Measurements from ENCODE around the gene TYK2.

The TYK2 gene

DNA sequence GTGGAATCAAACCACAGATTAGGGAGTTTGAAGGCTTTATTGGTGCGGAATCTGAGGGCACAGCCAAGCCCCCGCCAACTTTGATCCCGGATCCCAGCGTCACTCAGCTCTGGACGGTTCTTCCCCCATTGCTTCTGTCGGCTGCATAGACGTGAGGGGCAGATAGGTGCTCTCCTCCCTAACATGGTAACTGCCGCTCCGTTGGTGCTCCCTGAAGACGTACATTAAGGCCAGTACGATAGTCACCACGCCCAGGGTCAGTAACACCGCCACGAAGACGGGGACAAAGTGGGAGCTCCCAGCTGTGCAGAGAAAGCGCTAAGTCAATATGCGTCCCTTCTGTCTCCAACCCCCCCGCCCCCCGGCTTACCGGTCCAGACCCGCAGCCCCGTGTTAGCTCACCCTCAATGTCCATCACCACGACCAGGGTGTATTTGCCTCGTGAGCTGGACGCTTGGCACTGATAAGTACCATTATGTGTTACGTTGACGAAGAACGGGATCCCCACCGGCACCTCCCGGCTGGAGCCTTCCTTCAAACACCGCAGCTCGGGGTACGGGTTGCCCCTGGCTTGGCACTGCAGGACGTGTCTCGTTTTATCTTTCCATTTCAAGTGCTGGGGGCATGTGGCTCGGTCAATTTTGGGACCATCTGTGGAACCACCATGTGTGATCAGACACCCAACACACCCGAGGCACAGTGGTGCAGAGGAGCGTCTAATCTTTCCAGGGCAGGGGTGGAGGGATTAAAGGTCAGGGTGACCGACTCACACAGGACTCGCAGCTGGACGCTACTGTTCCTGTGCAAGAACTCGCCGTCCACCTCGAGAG lies 46.4 kb downstream of the TYK2 start:
- DNase-seq (ENCODE audit: low spot score) = peak; percentile 53

DNA sequence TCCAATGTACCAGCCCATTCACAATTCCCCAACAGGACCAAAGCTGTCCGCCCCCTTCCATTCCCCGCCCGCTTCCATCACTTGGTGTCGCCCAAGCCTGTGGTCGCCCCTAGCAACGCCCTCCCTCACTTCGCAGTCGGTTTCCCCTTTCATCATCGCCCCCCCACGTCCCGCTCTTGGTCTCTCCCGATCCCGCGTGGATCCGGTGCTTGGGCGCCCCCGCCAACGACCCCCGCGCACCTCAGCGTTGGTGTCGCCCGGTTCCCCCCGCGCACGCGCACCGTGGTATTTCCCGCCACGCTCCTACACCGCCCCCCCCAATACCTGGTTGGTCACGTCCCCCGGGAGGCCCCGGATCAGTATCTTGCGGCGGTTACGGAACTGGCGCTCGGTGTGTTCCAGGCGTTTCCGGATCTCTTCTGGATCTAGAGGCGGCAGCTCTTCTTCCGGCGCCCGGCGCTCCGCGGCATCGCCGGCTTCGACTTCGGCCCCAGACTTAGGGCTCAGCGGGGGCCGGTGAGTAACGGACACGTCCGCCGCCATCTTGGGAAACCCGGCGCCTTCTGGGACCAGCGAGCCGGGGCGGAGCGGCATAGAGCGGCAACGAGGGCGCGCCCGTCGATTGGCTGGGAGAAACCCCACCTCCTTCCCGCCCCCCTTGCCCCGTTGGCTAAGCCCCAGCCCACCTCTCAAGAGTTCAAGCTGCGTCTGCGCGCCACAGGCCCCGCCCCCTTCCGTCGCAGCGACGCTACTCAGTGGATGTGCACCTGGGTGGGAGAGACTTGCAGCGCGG lies 47.2 kb downstream of the TYK2 start, which contains the start of gene RAVER1:
TSS of gene RAVER1 (minus strand) at position 565 of the 793 bp plus-strand sequence. CDS start at position 543, 22 bp downstream.
- peak; percentile 98 for DNase-seq (ENCODE audit: low spot score)

DNA sequence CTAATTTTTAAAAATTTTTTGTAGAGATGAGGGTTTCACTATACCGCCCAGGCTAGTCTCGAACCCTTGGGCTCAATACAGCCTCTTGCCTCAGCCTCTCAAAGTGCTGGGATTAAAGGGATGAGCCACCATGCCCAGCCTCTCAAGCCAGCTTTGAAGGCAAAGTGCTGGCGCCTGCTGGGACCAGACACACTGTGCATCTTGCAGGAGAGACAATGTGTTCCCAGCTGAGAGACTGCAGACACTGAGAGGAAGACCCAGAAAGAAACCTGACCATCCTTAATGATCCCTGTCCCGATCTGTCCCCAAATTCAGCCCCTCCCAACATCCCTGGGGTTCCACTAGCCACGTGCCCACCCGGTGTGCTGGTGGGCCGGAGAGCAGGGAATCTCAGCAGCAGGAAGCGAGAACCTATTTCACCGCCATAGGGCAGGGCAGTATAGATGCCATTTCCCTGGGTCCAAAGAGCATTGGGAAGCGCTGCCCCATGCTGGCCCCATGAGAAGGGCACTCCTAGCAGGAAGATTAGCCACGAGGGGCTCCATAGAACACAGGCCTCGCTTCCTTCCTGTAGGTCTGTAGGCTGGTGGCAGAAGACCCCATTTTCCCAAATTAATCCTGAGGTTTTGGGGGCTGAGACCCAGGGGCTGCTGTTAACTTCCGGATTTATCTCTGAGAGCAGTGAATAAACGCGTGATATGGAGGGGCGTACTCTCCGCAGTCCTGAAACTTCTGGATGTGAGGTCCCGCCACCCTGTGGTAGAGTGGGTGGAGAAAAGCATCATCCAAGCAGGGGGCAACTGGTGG lies 48.0 kb downstream of the TYK2 start:
- DNase-seq (ENCODE audit: low spot score) = no peak

DNA sequence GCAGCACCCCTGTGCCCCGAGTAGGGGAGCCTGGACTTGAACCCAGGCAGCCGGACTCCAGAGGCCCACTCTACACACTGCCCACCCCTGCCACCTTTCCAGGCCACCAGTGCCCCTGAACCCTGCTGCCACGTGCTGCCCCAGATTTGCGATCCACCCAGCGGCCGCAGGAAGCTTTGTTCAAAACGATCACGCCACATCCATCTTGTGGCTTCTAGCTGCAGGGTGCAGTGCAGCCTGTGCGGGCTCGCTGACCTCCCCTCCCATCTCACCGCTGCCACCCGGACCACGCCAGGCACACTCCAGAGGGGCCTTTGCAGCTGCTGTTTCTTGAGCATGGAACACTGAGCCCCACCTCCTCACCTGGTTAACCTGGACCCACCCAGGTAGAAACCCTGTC lies 50.8 kb downstream of the TYK2 start:
- no peak for DNase-seq (ENCODE audit: low spot score)

DNA sequence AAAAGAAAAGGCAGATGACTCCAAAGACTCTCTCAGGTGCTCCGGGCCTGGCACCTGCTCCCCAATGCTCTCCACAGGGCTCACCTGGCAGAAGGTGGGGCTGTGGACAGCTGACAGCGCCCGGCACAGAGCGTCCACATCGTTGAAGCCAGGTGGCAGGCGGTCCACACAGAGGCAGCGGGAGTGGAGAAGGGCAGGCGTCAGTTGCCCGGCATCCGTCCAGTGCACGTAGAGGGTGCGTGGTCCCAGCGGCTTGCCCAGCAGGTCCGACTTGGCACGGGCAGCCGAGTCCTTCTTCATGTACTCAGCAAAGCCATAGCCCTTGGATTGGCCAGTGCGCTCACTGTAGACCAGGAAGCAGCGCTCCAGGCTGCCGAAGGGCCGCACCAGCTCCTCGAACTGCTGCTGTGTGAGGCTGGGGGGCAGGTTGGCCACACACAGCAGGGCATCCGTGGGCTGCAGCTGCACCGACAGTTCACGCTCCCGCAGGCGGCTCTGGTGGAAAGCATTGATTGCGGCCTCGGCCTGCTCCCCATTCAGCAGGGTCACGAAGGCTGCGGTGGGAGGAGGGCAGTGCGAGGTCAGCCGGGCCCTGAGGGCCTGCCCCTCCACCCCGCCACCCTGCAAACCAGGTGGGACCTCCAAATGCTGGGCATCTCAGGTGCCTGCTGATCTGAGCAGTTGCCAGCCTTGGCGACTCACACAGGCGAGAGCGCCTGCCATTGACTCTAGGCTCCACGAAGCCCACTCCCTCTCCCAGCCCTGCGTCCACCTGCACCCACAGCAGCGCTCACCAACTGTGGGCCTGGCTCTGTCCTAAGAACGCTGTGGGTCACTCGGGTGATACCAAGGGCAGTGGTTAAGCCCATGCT lies 51.6 kb downstream of the TYK2 start:
- DNase-seq (ENCODE audit: low spot score) = no peak

DNA sequence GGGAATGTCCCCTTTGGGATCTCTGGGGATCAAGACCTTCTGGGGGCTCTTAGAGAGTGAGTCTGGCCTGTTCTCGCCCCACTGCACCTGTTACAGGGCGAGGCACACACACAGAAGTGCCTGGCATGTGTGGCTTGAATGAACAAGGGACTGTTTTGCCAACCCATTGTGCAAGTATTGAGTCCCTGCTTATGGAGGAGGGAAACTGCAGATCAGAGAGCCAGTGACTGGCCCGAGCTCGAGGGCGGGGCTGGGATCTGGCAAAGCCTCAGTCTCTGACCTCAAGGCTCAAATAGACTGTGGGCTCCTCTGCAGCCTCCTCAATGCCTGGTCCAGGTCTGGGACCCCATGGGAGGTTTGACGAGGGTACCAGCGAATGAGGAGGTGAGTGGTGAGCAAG lies 52.6 kb downstream of the TYK2 start:
- no peak for DNase-seq (ENCODE audit: low spot score)

DNA sequence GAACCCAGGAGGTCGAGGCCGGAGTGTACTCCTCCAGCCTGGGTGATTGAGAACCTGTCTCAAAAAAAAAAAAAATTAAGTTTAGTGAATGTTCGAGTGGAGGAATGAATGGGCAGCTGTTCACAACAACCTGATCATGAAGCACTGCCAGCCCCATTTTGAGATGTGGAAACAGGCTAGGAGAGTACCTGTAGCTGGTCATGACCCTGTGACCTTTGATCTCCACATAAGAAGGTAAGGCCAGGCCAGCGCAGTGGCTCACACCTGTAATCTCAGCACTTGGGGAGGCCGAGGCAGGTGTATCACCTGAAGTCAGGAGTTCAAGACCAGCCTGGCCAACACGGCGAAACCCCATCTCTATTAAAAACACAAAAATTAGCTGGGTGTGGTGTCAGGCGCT lies 54.6 kb downstream of the TYK2 start:
- DNase-seq (ENCODE audit: low spot score) = no peak

DNA sequence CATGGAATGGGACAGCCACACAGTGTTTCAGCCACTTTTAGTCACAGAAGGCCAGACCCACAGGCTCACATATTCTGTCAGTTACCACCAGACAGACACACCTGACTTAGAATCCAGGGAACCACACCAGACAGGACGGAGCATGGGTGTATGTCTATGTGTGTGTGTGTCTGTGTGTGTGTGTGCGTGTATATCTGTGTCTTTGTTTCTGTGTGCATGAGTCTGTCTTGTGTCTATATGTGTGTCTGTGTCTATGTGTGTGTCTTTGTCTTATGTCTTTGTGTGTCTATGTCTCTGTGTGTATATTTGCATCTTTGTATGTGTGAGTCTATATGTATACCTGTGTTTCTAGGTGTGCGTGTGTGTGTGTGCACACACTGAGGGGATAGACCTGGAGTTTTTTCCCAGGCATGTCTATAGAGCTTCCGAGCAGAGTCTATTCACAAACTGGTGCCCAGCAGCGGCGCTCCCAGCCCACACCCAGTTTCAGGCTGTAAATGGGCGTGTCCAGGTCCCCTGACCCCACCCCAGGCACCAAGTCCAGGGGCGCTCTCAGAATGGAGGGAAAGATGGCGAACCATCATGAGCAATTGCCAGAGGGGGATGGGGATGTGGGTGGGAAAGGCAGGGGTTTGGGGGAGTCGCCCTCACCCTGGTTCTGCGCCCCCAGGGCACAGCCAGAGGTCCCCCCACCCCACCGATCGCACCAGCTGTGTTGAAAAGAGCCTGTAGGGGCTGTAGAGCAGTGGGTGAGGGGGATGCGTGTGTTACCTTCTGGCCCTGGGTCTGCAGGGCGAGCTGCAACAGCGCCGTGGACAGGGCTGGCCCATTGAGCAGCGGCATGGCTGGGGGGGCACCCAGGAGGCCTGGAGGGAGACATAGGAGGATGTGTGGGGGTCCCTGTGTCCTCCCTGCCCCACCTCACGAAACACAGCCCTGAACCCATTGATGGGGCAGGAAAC lies 58.2 kb downstream of the TYK2 start:
- no peak for DNase-seq (ENCODE audit: low spot score)

DNA sequence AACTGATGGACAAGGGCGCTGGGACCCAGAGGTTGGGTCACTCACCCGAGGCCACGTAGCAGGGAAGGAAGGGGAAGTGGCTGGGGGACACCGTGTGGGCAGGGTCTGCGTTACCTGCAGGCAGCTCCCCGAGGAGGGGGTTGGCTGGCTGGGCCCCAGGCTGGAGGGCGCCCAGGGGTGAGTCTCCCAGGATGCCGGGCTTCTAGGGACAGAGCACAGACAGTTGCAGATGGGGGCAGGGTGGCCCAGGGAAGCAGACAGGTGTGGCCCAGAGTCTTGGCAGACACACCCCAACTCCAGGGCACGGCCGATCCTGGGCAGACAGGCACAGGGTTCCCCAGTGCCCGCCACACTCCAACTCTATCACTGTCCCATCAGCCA lies 59.0 kb downstream of the TYK2 start:
- no peak for DNase-seq (ENCODE audit: low spot score)

DNA sequence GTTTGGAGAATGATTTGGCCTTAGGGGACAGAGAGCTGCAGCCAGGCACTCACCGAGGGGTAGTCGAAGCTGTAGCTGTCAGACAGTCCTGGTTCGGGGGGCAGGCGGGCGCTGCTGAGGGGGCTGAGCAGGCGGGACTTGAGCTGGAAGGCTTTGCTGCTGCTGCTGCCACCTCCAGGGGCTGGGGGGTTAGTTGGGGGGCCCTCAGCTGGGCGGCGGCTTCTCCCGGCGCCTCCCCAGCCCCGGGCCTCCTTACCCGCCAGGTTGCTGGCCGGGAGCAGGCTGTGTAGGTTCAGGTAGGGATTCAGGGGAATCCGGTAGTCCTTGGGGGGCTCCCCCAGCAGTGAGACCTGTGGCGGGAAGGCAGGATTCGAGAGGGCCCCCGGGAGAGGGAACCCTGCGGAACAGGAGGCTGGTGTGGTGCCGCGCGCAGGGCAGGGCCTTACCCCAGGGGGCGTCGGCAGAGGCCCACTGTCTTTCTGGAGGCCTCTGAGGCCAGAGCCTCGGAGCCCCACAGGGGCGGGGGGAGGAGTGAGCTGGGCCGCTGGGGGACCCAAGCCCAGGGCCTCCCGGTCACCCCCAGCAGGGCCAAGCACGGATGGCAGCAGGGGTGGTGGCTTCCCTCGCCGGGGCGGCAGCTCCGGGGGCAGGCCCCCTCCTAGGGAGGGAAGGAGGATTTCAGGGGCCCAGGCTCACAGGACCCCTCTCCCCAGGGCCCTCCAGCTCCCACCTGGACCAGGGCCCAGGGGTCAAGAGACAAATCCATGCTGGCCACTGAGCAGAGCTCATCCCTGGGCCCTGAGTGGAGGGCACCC lies 59.6 kb downstream of the TYK2 start:
- DNase-seq (ENCODE audit: low spot score) = no peak

DNA sequence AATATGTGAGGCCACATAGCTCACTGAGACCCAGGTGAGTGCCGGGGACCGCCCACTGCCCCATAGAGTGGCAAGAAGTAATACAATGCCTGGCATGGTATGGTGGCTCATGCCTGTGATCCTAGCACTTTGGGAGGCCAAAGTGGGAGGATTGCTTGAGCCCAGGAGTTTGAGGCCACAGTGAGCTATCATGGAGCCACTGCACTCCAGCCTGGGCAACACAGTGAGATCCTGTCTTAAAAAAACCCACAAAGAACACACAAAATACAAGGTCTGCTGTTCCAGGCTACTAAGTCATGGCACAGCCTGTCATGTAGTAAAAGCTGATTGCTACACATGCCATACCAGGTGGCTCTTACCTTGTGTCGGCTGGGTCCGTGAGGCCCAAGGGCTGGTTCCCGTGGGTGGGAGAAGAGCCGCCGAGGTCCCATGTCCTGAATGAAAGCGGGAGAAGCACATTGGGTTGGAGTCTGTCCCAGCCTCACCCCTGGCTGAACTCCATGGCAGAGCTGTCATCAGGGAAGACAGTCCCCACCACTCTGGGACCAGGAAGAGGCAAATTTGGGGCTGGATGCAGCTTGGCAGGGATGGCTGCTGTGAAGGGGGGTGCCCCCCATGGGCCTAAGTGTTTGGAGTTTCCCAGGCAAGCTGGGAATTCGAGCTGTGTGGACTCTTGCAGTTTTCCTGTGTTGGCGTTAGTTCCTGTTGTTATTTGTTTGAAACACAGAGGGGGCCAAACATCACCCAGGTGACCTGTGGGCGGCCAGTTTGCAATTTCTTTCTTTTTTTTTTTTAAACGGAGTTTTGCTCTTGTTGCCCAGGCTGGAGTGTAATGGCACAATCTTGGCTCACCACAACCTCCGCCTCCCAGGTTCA lies 61.3 kb downstream of the TYK2 start:
- no peak for DNase-seq (ENCODE audit: low spot score)

DNA sequence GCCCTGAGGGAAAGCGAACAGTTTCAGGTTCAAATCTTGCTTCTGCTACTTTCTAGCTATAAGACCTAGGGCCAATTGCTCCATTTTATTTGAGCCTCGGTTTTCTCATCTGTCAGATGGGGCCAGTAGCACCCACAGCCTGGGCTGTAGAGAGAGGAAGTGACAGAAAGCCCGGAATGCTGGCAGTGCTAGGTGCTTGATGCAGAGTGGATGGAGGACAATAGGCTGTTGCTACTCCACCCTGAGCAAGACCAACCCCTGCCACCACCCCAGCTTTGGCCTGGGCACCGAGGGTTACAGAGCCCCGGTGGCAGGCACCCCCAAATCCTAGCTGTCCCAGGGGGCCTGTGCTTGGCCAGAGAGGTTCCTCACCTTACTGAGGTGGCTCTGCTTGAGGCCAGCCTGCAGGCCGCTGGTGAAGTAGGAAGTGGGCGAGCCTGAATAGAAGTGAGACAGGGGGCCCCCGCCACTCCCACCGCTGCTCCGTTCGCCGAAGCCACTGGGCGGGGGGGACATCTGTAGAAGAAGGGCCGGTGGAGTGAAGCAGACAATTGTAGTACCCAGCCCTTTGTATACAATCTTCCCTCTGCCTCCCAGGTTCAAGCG lies 62.4 kb downstream of the TYK2 start:
- DNase-seq (ENCODE audit: low spot score) = no peak

DNA sequence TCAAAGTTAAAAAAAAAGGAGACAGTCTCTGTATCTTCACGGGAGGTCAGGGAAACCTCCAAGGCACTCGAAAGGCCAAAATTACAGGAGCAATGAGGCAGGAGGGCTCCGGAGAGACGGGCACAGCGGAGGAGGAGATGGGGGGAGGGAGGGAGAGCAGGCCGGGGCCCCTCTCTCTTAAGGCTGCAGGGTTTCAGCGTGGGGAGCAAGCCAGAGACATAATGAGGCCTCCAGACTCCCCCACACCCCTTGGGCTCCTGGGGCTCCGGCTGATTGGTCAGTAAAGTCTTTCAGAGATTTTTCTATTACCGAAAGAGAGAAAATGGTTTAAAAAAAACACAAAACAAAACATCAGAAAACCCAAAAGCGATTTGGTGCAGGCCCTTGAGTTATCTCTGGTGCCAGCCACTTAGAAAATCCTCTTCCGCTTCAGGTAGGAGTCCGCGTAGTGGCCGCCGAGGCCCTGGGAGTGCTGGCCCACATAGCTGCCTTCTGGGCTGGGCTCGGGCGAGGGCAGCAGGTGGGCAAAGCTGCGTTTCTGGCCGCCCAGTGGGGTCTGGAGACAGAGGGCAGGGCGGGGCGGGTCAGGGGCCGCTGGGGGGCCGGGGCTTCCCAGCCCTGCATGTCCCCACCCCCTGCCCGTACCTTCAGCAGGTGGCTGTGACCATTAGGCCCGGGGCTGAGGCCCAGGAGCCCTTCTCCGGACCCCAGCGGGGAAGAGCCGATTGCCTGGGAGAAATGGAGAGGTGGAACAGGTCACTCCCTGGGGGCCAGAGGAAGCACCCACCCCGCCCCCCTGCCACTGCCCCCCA lies 63.1 kb downstream of the TYK2 start:
- no peak for DNase-seq (ENCODE audit: low spot score)

DNA sequence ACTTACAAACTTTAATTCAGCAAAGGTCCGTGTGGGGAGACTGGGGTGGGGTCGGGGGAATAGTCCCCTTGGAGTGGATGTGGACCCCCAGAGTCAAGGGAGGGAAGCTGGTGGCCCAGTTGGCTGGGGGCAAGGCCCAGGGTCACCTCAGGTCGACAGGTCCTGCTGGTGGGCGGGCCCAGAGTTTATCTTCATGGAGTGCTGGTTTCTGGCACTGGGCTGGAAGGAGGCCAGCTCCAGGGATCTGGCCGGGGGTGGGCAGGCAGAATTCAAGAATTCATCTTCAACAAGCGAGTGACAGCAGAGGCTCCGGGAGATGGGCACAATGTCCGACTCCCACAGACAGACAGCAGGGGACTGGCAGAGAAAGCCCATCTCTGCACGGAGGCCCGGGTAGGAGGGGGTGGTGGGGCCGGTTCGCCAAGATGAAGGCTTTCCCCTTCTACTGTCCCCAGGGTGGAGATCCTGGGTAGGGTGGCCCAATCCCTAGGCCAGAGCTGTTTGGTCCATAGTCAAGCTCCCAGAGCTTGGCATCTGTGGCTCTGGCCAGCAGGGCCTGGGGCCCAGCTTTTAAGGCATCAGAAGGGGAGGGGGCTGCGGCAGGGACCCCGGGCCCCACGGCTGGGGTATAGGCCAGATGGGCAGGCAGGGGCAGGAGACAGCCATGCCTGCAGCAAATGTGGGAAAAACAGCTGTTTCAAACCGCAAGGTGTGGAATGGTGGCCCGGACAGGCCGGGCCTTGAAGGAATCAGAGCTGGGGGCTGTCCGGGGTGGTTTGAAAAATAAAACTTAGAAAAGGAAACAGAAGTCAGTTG lies 63.9 kb downstream of the TYK2 start:
- no peak for DNase-seq (ENCODE audit: low spot score)

DNA sequence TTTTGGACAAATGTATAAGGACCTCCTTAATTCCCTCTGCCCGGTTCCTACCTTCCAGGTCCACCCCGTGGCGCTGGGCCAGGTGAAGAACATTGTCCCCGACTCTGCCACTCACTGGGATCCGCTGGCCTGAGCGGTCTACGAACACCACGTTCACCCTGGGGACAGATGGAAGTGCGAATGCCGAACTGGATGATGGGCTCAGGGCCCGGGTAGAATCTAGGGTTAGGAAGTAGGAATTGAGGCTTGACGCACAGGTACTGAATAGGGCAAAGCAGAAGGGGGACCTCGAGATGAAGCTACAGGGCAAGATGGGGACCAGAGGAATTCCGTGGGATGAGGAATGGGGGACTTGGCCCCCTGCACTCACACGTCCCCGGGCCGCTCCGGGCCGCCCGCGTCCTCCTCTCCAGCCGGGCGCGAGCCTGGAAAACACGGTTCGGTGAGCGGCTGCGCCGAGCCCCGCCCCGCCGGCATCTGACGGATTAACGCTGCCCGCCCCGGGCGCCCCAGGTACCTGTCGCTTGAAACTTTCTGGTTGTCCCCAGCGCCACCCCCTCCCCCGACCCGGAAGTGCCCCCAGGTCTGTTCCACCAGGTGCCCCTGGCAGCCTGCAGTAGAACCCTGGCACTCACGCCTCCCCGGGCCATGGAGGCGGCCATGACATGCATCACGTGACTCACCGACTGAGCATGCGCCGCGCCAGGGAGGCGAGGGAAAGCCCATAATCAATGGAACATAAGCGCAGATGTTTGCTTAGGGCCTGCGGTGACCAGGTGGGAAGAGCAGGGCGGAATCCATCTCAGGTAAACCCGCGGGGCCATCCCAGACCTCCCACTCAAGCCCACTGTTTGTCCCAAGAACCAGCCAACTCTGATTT lies 64.8 kb downstream of the TYK2 start, which contains the start of gene FDX2:
TSS of gene FDX2 (minus strand) at position 681 of the 880 bp plus-strand sequence. CDS start at position 662, 19 bp downstream.
- DNase-seq (ENCODE audit: low spot score) = peak; percentile 93
